Transverse colon (tissue), 4 donors: ENCODE measurements around the gene TBX1. TPM values are rescaled to one million over a fixed set of nuclear protein-coding genes. Genes with fewer than 3 reads are reported as not detected.

Experiments
- DNase-seq: peaks from one replicate; pipeline ENCODE4 v3.0.0-alpha.2; 2019
- H3K27ac ChIP-seq, 4 donors: fragments of 200-600 bp; sonication (generic); 2 replicates each; pipeline ENCODE4 v1.5.1; 2016 to 2018; ENCODE audit warnings: inconsistent platforms in 4 of 4
- H3K27me3 ChIP-seq: fragments of 200-600 bp; sonication (generic); 2 replicates; pipeline ENCODE4 v1.5.1; 2017; ENCODE audit warnings: inconsistent platforms
- H3K36me3 ChIP-seq, 4 donors: fragments of 200-600 bp; sonication (generic); 2 replicates each; pipeline ENCODE4 v1.5.1; 2017 to 2019; ENCODE audit warnings: inconsistent platforms in 4 of 4
- H3K4me1 ChIP-seq, 4 donors: fragments of 200-600 bp; sonication (generic); 2 replicates each; pipeline ENCODE4 v1.5.1; 2017 to 2020; ENCODE audit warnings: inconsistent platforms in 4 of 4
- H3K4me3 ChIP-seq, 4 donors: fragments of 200-600 bp; sonication (generic); 1 replicate in 1 of 4; 2 replicates in 3 of 4; pipeline versions ENCODE4 v1.5.1 to v1.6.1; 2017 to 2019; ENCODE audit warnings: inconsistent platforms in 4 of 4
- H3K9me3 ChIP-seq, 2 donors: fragments of 200-600 bp; sonication (generic); 2 replicates each; pipeline ENCODE4 v1.5.1; 2017 to 2019; ENCODE audit warnings: inconsistent platforms in 2 of 2
- EP300 ChIP-seq: sonication (generic); formaldehyde crosslinking; IDR thresholded peaks from one replicate; pipeline ENCODE4 v1.6.1; 2017; ENCODE audit warnings: antibody characterized with exemption, low read depth
- POLR2A ChIP-seq: fragments of 450-650 bp; IDR thresholded peaks from one replicate; pipeline ENCODE4 v1.6.1; 2016; ENCODE audit warnings: antibody characterized with exemption, mild to moderate bottlenecking, moderate library complexity
- POLR2AphosphoS5 ChIP-seq, 3 donors: sonication (generic); formaldehyde crosslinking; IDR thresholded peaks; one replicate each; pipeline ENCODE4 v1.6.1; 2016; ENCODE audit warnings: antibody characterized with exemption in 3 of 3
- WGBS, 2 donors: methylation state at CpG; one replicate each; pipeline ENCODE4 v1.1.5; 2018; ENCODE audit warnings: low coverage in 1 of 2; 5-methylcytosine and 5-hydroxymethylcytosine counted together
- in situ Hi-C, 4 donors: fragments of 200-750 bp; cut with MboI; loops; one replicate each; pipeline versions ENCODE4 v1.15.0 to v1.15.1; 2017; ENCODE audit warnings: low sequenced_read_pairs in 3 of 4, low pct_ligation_motif_present in 1 of 4, low pct_unique_long_range_greater_than_20kb in 1 of 4
- intact Hi-C: fragments of 100-400 bp; cut with DNase I; formaldehyde crosslinking; loops from one replicate; pipeline ENCODE4 v1.15.1; 2023; ENCODE audit warnings: low total_unique reads
- total RNA-seq, 4 donors: library from RNA; depleted of rRNA; stranded (reverse); fragments of >200 nt; gene quantifications; one replicate each; pipeline ENCODE4 v1.1.0, GENCODE V29; 2016
- TF ChIP-seq, protein P1 (sequence below), 5 experiments: fragments of 200-600 bp in 3 of 5; fragments of 450-650 bp in 2 of 5; sonication (generic) in 3 of 5; IDR thresholded peaks; 1 replicate in 2 of 5; 2 replicates in 3 of 5; pipeline ENCODE4 v1.5.1; 2016 to 2017; ENCODE audit warnings: antibody characterized with exemption in 5 of 5, inconsistent platforms in 3 of 5, mild to moderate bottlenecking in 2 of 5, moderate library complexity in 1 of 5

Gene TBX1
- 1 to 10 TPM in 2 of 4 donors, not detected in 2; 1.1 to 1.3 TPM for total RNA-seq

DNA sequence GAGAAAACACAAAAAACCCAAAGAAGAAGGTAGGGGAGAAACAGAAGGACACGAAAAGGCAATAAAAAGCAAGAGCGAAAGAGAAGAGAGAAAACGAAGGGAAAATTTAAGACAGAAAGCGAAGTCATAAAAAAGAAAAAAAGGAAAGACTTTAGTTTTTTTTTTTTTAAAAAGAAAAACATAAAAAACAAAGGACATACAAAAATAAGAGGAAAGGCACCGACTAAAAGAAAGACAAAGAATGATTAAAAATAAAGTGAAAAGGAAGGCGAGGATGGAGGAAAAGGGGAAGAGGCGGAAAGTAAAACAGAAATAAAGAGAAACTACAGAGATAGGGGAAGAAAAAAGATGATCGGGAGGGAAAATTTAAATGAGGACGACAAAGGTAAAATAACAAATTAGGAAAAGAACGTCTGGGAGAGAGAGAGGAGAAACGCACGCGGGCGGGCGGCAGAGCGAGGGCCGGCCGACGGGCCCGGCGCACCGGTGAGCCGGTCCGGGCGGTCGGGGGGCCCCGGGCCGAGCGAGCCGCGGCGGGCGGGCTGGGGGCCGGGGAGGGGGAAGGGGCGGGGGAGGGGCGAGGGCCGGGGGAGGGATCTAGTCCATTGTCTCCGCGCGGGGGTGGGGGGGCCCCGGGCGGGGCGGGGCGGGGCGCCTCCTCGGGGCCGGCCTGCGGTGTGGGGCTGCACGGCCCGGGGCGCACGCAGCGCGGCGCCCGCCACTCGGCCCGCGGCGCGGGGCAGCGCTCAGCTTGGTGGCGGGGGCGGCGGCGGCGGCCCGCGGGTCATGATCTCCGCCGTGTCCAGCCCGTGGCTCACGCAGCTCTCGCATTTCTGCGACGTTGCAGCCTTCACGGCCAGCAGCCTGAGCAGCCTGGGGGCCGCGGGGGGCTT is at the start of gene TBX1:
Gene TBX1, plus strand, starts transcription at position 721 of the 893 bp plus-strand sequence. Its CDS starts 66 bp downstream, at position 787.
- no peak for DNase-seq
- Histone ChIP-seq H3K27ac (no peak within 1 kb of the TSS), H3K27me3 (peaks cover 94% of the 10 kb centered on the region), H3K36me3 (no peaks in the 10 kb centered on the region), H3K4me3 (peak within 1 kb of the TSS in 1 of 4 donors; percentile 24), H3K4me1 (peaks cover 9 to 37% (median 17%) of the 10 kb centered on the region in 4 donors), H3K9me3 (no peaks in the 10 kb centered on the region)
- in situ Hi-C loops (no loop called here), intact Hi-C loops (no loop called here)
- WGBS, 2 donors: 6 to 24% methylated on average over 7 to 27 of the region's 79 CpGs
- TF ChIP-seq, protein P1, sequence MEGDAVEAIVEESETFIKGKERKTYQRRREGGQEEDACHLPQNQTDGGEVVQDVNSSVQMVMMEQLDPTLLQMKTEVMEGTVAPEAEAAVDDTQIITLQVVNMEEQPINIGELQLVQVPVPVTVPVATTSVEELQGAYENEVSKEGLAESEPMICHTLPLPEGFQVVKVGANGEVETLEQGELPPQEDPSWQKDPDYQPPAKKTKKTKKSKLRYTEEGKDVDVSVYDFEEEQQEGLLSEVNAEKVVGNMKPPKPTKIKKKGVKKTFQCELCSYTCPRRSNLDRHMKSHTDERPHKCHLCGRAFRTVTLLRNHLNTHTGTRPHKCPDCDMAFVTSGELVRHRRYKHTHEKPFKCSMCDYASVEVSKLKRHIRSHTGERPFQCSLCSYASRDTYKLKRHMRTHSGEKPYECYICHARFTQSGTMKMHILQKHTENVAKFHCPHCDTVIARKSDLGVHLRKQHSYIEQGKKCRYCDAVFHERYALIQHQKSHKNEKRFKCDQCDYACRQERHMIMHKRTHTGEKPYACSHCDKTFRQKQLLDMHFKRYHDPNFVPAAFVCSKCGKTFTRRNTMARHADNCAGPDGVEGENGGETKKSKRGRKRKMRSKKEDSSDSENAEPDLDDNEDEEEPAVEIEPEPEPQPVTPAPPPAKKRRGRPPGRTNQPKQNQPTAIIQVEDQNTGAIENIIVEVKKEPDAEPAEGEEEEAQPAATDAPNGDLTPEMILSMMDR (IDR thresholded peaks at IDR 0.05): no peak
- TF ChIP-seq POLR2A (no peak), POLR2AphosphoS5 (IDR thresholded peaks at IDR 0.05) (no peak), EP300 (no peak)

DNA sequence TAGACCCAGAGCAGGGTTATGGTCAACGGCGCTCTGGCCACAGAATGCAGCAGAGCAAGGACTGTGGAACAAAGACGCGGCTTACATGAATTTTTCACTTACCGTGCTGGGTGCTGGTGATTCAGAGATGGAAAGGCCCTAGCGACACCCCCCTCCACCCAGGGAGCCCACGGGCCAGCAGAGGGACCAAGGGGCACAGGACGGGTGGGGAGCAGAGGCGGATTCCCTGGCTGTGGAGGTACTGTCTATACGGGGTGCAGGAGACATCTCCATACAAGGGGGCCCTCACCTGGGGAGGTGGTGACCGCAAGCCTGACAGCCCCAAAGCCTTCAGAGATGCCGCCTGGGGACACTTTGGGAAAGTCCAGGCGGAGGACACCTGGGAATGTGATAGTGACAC is 47.3 kb upstream of the TBX1 start:
- TF ChIP-seq EP300 (no peak), POLR2AphosphoS5 (IDR thresholded peaks at IDR 0.05) (no peak), POLR2A (no peak)
- TF ChIP-seq, protein P1 (IDR thresholded peaks at IDR 0.05): no peak
- Histone ChIP-seq H3K36me3 (no peaks in the 10 kb centered on the region), H3K27ac (no peak overlapping the region), H3K4me1 (peaks cover 6 to 24% (median 14%) of the 10 kb centered on the region in 4 donors), H3K9me3 (no peaks in the 10 kb centered on the region), H3K27me3 (peaks cover 45% of the 10 kb centered on the region), H3K4me3 (no peak overlapping the region)
- no peak for DNase-seq
- intact Hi-C loops (no loop called here), in situ Hi-C loops (no loop called here)
- WGBS, 2 donors: 60 to 87% methylated on average over 2 to 11 of the region's 13 CpGs

DNA sequence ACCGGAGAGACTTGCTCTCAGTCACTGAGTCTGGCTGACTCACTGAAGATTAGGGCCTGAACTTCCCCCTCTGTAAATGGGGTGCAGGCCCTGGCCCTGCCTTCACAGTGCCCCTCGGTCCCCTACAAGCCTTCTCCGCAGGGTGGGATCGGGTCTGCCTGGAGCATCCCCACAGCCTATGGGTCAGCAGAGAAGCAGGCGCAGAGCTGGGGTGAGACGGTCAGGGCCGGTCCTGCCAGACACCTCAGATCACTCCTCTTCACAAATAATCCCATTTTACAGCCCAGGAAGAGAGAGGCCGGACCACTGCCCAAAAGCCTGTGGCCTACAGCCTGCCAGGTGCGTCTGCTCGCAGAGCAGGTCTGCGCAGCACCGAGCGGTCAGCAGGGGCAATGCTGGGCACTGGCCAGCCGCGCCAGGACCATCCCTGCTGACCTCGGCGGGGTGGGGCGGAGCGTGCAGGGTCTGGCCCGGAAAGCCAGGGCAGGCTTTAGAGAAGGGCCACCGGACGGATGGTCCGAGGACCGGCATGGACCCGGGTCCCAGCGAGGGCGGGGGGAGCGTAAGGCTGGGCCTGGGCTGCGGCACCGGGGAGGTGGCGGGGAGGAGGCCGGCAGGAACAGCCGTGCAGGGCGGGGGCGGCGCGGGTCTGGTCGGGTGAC is 46.8 kb upstream of the TBX1 start:
- DNase-seq: no peak
- TF ChIP-seq, protein P1 (IDR thresholded peaks at IDR 0.05): no peak
- TF ChIP-seq POLR2AphosphoS5 (IDR thresholded peaks at IDR 0.05): no peak
- no peak for TF ChIP-seq POLR2A
- TF ChIP-seq EP300: no peak
- peaks cover 50% of the 10 kb centered on the region for H3K27me3 ChIP-seq
- no peaks in the 10 kb centered on the region for H3K36me3 ChIP-seq
- in situ Hi-C loops: no loop called here
- peak overlapping the region; percentile 22 to 54 (median 34) for H3K4me3 ChIP-seq
- intact Hi-C loops: no loop called here
- WGBS, 2 donors: 32% methylated on average over 23 of the region's 38 CpGs; no CpG with 5 or more reads in 1 of the 2 donors
- H3K9me3 ChIP-seq: no peaks in the 10 kb centered on the region
- peaks cover 6 to 29% (median 19%) of the 10 kb centered on the region in 4 donors for H3K4me1 ChIP-seq
- no peak overlapping the region for H3K27ac ChIP-seq
